ENCODE measurements around the gene THTPA. TPM values are rescaled to one million over a fixed set of nuclear protein-coding genes. Genes with fewer than 3 reads are reported as not detected.
"Not testable (repeated sequence)": the region's sequence is repeated elsewhere in the genome, so short reads cannot be mapped to it uniquely, and the experiment has no call there.

The THTPA gene
- total RNA-seq, 8 experiments from 2014 or later, result 10.4 to 30.8 (median 14.9) TPM

DNA sequence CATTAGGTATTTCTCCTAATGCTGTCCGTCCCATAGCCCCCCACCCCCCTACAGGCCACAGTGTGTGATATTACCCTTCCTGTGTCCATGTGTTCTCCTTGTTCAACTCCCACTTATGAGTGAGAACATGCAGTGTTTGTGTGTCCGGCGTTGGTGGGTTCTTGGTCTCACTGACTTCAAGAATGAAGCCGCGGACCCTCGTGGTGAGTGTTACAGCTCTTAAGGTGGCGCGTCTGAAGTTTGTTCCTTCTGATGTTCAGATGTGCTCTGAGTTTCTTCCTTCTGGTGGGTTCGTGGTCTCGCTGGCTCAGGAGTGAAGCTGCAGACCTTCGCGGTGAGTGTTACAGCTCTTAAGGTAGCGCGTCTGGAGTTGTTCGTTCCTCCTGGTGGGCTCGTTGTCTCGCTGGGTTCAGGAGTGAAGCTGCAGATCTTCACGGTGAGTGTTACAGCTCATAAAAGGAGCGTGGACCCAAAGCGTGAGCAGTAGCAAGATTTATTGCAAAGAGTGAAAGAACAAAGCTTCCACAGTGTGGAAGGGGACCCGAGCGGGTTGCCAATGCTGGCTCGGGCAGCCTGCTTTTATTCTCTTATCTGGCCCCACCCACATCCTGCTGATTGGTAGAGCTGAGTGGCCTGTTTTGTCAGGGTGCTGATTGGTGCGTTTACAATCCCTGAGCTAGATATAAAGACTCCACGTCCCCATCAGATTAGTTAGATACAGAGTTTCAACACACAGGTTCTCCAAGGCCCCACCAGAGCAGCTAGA, 27.9 kb downstream of the THTPA start:
- 42 to 92% (median 73%) methylated on average over 2 to 8 of the region's 25 CpGs; no CpG with 5 or more reads in 3 of the 10 experiments for WGBS, 10 experiments

DNA sequence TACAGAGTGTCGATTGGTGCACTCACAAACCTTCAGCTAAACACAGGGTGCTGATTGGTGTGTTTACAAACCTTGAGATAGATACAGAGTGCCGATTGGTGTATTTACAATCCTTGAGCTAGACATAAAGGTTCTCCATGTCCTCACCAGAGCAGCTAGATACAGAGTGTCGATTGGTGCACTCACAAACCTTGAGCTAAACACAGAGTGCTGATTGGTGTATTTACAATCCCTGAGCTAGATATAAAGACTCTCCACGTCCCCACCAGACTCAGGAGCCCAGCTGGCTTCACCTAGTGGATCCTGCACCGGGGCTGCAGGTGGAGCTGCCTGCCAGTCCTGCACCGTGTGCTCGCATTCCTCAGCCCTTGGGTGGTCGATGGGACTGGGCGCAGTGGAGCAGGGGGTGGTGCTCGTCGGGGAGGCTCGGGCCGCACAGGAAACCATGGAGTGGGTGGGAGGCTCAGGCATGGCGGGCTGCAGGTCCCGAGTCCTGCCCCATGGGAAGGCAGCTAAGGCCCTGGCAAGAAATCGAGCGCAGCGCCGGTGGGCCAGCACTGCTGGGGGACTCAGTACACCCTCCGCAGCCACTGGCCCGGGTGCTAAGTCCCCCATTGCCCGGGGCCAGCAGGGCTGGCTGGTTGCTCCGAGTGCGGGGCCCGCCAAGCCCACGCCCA, 28.6 kb downstream of the THTPA start:
- in situ Hi-C loops (cut with MboI; ENCODE audit: low pct_unique_long_range_greater_than_20kb in 2 of 9, low sequenced_read_pairs in 9 of 9, unreplicated experiment in 9 of 9); ATAC-seq (replicated peaks in 6 of 8): not testable (repeated sequence)

More for the DNA sequence above, 27.9 kb downstream of the THTPA start:
- H3K4me1 ChIP-seq (replicated peaks in 1 of 2); H3K27ac ChIP-seq; H3K4me3 ChIP-seq; in situ Hi-C loops (cut with MboI; ENCODE audit: low pct_unique_long_range_greater_than_20kb in 2 of 9, low sequenced_read_pairs in 9 of 9, unreplicated experiment in 9 of 9); ATAC-seq (replicated peaks in 6 of 8): not testable (repeated sequence)

DNA sequence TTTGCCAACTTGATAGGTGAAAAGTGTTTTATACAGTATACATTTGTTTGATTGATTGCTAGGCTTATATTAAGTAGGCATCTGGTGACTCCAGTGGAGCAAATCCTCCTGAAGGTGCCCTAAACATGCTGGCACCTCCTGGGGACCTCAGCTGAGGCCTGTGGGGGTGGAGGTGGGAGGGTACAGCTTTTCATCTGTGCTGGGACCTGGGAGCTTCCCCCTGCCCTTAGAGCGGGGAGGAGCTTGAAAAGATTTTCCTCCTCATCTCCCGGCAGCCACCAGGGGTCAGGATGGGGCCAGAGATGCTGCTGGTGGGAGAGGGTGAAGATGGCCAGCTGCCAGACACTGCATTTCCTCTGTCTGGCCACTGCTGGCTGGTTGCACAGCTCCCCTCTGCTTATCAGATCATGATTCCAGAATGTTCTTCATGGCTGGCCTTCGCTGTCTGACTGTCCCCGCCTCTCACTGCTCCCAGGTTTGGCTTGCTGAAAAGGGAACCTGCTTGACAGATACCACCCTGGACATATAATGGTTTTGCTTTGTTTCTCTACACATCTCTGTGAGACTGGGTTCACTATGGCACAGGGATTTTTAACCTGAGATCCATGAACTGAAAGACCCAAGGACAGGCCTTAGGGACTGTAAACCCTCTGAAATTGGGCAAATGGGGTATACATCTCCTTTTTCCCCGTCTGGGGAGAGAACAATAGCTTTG, 33.0 kb downstream of the THTPA start:
- H3K4me3 ChIP-seq, result no peak overlapping the region
- H3K4me1 ChIP-seq (replicated peaks in 1 of 2), result peaks cover 7 to 8% of the 10 kb centered on the region in 2 donors
- in situ Hi-C loops (cut with MboI; ENCODE audit: low pct_unique_long_range_greater_than_20kb in 2 of 9, low sequenced_read_pairs in 9 of 9, unreplicated experiment in 9 of 9), result no loop called here
- 0 to 30% (median 6%) methylated on average over 1 to 4 of the region's 5 CpGs; no CpG with 5 or more reads in 5 of the 10 experiments for WGBS, 10 experiments
- H3K27ac ChIP-seq, result peak overlapping the region; percentile 57 to 60
- ATAC-seq (replicated peaks in 6 of 8), result peak; percentile 100

More for the DNA sequence above, 28.6 kb downstream of the THTPA start:
- H3K27ac ChIP-seq; H3K4me3 ChIP-seq; H3K4me1 ChIP-seq (replicated peaks in 1 of 2): not testable (repeated sequence)
- WGBS, 10 experiments, result no CpG with 5 or more reads among the region's 26 CpGs

DNA sequence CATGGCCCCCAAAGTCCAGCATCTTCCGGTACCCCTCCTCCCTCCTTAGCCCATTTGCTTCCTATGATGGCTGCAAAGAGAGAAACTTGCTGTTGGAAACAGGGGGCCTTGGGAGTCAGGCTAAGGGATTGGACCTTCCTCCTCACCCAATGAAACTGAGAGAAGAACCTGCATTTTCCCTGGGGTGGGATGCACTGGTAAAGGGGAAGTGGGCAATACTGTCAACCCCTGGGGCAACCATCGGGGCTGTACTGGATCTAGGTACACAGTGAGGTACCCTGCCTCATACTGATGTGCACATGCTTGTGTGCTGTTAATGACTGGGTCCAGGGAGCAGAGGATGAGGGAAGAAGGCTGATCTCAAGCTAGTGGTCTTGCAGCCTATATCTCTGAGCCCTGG, 33.5 kb downstream of the THTPA start:
- WGBS, 10 experiments, result 100% methylated on average over 1 of the region's 2 CpGs; no CpG with 5 or more reads in 7 of the 10 experiments
- peaks cover 7 to 8% of the 10 kb centered on the region in 2 donors for H3K4me1 ChIP-seq (replicated peaks in 1 of 2)
- in situ Hi-C loops (cut with MboI; ENCODE audit: low pct_unique_long_range_greater_than_20kb in 2 of 9, low sequenced_read_pairs in 9 of 9, unreplicated experiment in 9 of 9), result no loop called here
- no peak for ATAC-seq (replicated peaks in 6 of 8)
- peak overlapping the region; percentile 57 to 60 for H3K27ac ChIP-seq
- H3K4me3 ChIP-seq, result no peak overlapping the region

DNA sequence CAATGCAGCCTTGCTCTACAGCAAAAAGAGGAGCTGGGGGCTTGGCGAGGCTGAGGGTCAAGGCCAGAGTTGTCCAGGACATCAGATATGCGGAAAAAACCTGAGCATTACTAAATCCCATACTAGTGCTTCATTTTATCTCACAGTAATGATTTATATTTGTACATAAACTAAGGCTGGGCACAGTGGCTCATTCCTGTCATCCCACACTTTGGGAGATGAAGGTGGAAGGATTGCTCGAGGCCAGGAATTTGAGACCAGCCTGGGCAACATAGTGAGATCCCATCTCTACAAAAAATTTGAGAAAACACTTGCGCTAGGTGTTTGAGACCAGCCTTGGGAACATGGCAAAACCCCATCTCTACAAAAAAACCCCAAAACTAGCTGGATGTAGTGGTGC, 34.1 kb downstream of the THTPA start:
- Histone ChIP-seq H3K4me3 (no peak overlapping the region), H3K27ac (no peak overlapping the region), H3K4me1 (replicated peaks in 1 of 2) (peaks cover 7 to 8% of the 10 kb centered on the region in 2 donors)
- in situ Hi-C loops (cut with MboI; ENCODE audit: low pct_unique_long_range_greater_than_20kb in 2 of 9, low sequenced_read_pairs in 9 of 9, unreplicated experiment in 9 of 9), result no loop called here
- 34 to 94% (median 80%) methylated on average over 2 to 4 of the region's 4 CpGs; no CpG with 5 or more reads in 2 of the 10 experiments for WGBS, 10 experiments
- no peak for ATAC-seq (replicated peaks in 6 of 8)

DNA sequence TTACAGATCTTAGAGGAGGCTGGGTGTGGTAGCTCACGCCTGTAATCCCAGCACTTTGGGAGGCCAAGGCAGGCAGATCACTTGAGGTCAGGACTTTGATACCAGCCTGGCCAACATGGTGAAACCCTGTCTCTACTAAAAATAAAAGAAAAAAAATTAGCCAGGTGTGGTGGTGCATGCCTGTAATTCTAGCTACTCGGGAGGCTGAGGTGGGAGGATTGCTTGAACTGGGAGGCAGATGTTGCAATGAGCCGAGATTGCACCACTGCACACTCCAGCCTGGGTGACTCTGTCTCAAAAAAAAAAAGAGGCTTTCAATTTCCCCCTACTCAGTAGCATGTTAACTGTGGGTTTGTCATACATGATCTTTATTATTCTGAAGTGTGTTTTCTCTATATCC, 38.1 kb downstream of the THTPA start:
- WGBS, 10 experiments, result 17 to 83% (median 60%) methylated on average over 1 to 2 of the region's 3 CpGs; no CpG with 5 or more reads in 4 of the 10 experiments
- ATAC-seq (replicated peaks in 6 of 8); H3K4me1 ChIP-seq (replicated peaks in 1 of 2); H3K4me3 ChIP-seq; H3K27ac ChIP-seq; in situ Hi-C loops (cut with MboI; ENCODE audit: low pct_unique_long_range_greater_than_20kb in 2 of 9, low sequenced_read_pairs in 9 of 9, unreplicated experiment in 9 of 9): not testable (repeated sequence)

DNA sequence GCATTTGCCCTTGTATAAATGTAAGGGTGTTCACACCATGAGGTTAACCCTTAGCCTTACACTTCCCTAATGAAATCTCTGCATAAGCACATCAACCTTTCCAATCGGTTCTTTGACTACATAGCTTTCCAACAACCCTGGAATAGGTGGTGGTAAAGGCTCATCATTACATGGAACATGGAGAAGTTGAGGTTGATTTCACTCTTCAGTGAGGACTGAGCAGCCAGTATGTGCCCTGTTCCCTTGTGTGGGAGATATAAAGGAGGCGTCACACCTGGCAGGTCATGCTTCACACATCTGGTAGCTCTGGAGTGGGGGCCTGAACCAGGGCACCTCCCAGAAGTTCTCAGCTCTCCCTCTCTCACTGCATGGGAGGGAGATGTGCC, 44.2 kb downstream of the THTPA start:
- 50 to 100% (median 80%) methylated on average over 1 to 2 of the region's 2 CpGs; no CpG with 5 or more reads in 6 of the 10 experiments for WGBS, 10 experiments
- H3K4me3 ChIP-seq, result no peak overlapping the region
- no peak overlapping the region for H3K27ac ChIP-seq
- in situ Hi-C loops (cut with MboI; ENCODE audit: low pct_unique_long_range_greater_than_20kb in 2 of 9, low sequenced_read_pairs in 9 of 9, unreplicated experiment in 9 of 9), result no loop called here
- no peak for ATAC-seq (replicated peaks in 6 of 8)
- H3K4me1 ChIP-seq (replicated peaks in 1 of 2), result no peaks in the 10 kb centered on the region

DNA sequence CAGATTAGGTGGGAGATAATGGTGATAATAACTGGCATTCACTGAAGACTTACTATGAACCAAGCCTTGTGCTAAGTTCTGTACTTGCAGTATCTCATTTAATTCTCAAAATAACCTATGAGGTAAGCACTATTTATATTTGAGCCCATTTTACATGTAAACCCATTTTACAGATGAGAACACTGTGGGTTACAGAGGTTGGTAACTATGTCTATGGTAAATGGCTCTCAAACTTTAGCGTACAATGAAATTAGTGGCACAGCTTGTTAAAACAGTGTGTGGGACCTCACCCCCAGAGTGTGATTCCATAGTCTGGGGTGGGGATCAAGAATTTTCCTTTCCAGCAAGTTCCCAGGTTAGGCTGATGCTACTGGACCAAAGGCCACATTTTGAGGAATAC, 44.7 kb downstream of the THTPA start:
- 83 to 100% (median 100%) methylated on average over 1 of the region's 1 CpG; no CpG with 5 or more reads in 4 of the 10 experiments for WGBS, 10 experiments
- Histone ChIP-seq H3K4me3 (no peak overlapping the region), H3K27ac (no peak overlapping the region), H3K4me1 (replicated peaks in 1 of 2) (no peaks in the 10 kb centered on the region)
- in situ Hi-C loops (cut with MboI; ENCODE audit: low pct_unique_long_range_greater_than_20kb in 2 of 9, low sequenced_read_pairs in 9 of 9, unreplicated experiment in 9 of 9), result no loop called here
- no peak for ATAC-seq (replicated peaks in 6 of 8)

DNA sequence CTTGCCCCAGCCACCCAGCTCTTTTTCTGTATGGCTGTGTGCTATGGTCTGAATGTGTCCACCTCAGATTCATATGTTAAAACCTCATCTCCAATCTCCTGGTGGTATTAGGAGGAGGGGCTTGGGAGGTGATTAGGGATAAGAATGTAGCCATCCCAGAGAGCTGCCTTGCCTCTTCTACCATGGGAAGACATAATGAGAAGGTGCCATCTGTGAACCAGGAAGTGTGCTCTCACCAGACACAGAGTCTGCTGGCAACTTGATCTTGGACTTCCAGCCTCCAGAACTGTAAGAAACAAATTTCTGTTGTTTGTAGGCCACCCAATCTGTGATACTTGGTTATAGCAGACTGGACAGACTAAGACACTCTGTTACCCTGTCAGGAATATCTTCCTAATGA, 45.4 kb downstream of the THTPA start:
- no peak overlapping the region for H3K27ac ChIP-seq
- H3K4me3 ChIP-seq, result no peak overlapping the region
- ATAC-seq (replicated peaks in 6 of 8), result no peak
- in situ Hi-C loops (cut with MboI; ENCODE audit: low pct_unique_long_range_greater_than_20kb in 2 of 9, low sequenced_read_pairs in 9 of 9, unreplicated experiment in 9 of 9), result no loop called here
- H3K4me1 ChIP-seq (replicated peaks in 1 of 2), result no peaks in the 10 kb centered on the region

DNA sequence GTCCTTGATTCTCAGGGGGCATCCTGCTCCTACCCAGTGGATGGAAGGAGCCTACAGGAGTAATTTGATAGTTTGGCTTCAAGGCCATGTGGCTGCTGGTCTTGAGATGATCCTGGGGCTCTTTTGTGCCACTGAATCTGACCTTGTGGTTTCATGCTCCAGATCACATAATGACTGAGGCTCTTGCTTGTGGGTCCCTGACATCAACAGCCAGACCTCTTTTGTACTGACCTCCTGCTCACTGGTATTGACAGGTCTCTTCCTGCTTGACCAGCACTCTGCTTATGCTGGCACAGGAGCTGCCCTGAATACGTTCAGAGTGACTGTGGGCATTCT, 45.7 kb downstream of the THTPA start:
- Histone ChIP-seq H3K4me1 (replicated peaks in 1 of 2) (no peaks in the 10 kb centered on the region), H3K27ac (no peak overlapping the region), H3K4me3 (no peak overlapping the region)
- in situ Hi-C loops (cut with MboI; ENCODE audit: low pct_unique_long_range_greater_than_20kb in 2 of 9, low sequenced_read_pairs in 9 of 9, unreplicated experiment in 9 of 9), result no loop called here
- WGBS, 10 experiments, result 0 to 100% (median 80%) methylated on average over 1 of the region's 1 CpG; no CpG with 5 or more reads in 5 of the 10 experiments
- no peak for ATAC-seq (replicated peaks in 6 of 8)

DNA sequence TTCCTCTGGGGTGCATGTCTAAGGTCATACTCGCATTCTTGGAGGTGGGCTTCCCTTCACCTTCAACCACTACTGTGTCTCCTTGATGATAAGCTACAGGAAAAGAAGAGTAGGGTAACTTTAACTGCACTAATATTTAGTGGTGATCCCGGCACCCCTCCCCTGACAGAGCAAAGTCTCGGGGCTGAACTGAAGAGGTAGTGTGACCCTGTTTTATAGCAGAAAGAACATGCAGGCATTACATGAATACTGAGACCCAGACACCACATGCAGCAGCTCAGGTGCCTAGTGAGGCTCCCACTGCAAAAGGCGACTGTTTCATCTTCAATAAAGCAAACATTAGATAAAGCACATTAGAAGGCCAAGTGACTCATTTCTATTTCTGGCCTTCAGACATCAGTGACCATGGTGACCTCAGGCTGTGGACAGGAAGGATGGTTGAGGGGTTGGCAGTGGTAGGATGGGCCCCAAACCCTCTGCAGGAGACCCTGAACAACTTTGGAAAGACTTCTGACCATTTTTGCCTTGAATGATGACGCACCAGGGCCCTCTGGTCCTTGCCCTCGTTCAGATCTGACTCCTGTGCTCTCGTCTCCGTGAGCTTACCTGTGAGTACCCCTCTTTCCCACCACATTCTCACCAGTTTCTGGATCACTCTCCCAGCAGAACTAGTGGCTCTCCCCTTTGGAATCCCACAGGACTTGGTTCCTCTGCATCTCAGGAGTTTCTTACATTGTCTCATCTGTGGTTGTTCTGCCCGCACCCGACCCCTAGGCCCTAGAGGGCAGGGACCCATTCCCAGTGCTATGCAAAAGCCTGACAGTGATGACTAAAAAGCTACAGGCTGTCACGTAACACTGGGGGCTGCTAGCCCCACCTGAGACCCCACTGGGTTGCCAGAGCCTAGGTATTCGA, 46.4 kb downstream of the THTPA start:
- Histone ChIP-seq H3K4me3 (no peak overlapping the region), H3K4me1 (replicated peaks in 1 of 2) (no peaks in the 10 kb centered on the region), H3K27ac (no peak overlapping the region)
- peak in 3 of 8 experiments; percentile 10 to 63 (median 32) for ATAC-seq (replicated peaks in 6 of 8)
- in situ Hi-C loops (cut with MboI; ENCODE audit: low pct_unique_long_range_greater_than_20kb in 2 of 9, low sequenced_read_pairs in 9 of 9, unreplicated experiment in 9 of 9), result no loop called here
- 17 to 100% (median 82%) methylated on average over 1 to 8 of the region's 12 CpGs; no CpG with 5 or more reads in 1 of the 10 experiments for WGBS, 10 experiments

DNA sequence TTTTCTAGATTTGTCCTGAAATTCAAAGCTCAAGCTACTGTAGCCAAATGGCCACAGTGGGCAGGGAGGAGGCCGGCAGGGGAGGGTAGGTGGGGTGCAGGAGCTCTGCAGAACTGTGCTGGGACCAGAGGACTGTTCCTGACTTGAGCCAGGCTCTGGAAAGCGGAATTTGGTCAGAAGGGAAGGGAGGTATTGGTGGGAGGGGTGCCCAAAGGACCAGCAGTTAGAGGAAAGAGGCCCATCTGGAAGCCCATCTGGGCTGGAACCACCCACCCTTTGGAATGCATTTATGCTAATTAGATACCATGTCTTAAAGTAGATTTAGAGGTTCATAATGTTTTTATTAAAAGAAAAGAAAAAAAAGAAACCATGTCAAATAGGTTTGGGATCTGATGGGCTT, 47.0 kb downstream of the THTPA start:
- in situ Hi-C loops (cut with MboI; ENCODE audit: low pct_unique_long_range_greater_than_20kb in 2 of 9, low sequenced_read_pairs in 9 of 9, unreplicated experiment in 9 of 9), result no loop called here
- H3K4me3 ChIP-seq, result no peak overlapping the region
- whole genome bisulfite sequencing, 10 experiments, result 13 to 70% (median 60%) methylated on average over 1 to 2 of the region's 2 CpGs; no CpG with 5 or more reads in 7 of the 10 experiments
- H3K4me1 ChIP-seq (replicated peaks in 1 of 2), result no peaks in the 10 kb centered on the region
- no peak overlapping the region for H3K27ac ChIP-seq
- ATAC-seq (replicated peaks in 6 of 8), result peak in 3 of 8 experiments; percentile 36 to 75 (median 59)
